SW 1271 (cell line): ENCODE data around the gene TDP2.

ENCODE experiments used
- DNase-seq, 2 experiments: peaks; one replicate each; lab custom pipeline; 2025; lab: John Stamatoyannopoulos, UW

TDP2 gene, protein sequence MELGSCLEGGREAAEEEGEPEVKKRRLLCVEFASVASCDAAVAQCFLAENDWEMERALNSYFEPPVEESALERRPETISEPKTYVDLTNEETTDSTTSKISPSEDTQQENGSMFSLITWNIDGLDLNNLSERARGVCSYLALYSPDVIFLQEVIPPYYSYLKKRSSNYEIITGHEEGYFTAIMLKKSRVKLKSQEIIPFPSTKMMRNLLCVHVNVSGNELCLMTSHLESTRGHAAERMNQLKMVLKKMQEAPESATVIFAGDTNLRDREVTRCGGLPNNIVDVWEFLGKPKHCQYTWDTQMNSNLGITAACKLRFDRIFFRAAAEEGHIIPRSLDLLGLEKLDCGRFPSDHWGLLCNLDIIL

DNA sequence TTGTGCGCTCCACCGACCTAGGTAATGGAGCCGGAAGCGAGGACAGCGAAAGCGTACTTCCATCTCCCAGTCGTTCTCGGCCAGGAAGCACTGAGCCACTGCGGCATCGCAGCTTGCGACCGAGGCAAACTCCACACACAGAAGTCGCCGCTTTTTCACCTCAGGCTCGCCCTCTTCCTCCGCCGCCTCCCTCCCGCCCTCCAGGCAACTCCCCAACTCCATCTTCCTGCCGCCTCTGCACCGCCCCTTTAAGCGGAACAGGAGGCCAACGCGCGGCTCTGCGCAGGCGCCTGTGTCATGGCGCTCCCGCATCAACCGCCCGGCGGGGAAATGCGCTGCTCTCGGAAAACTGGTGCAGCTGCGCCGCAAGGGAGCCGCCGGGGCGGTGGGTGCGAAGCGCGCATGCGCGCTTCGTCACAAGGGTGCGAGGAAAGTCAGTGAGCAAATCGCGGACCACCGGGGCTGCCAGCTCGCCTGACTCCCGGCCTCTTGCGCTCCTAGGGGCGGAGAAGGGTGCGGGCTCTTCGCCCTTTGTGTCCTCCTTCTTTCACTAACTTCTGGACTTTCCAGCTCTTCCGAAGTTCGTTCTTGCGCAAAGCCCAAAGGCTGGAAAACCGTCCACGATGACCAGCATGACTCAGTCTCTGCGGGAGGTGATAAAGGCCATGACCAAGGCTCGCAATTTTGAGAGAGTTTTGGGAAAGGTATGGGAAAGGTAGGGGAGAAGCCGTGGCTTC, at the start of gene TDP2, which contains the start of gene ACOT13:
Gene TDP2, minus strand, starts transcription at position 259 of the 737 bp plus-strand sequence. Its CDS starts 37 bp downstream, at position 222.
Gene ACOT13, plus strand, starts transcription at position 437 of the 737 bp plus-strand sequence. Its CDS starts 187 bp downstream, at position 624.
- peak; percentile 95 to 96 for DNase-seq

- no peak for DNase-seq
These were observed 44.0 kb upstream of the TDP2 start for GRCh38 chr6:24710519-24711303.

- no peak for DNase-seq
These were observed 42.5 kb upstream of the TDP2 start for GRCh38 chr6:24709014-24709711.

DNA sequence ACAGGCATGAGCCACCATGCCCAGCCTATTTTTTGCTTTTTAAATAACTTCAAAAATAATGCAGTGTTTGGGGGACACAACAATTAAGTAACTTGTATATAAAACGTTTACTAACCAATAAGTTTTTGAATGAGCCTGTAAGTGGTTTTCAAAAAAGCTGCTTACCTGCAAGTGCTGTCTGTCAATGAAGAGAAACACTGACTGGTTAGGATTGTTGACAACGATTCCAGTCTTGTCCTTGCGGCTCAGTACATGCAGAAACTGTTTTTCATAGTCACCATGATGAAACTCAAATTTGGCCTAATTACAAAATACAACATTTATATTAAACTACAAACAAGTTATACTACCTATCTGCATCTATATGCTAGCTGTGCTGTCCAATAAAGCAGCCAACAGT, 41.9 kb upstream of the TDP2 start:
- no peak for DNase-seq

DNA sequence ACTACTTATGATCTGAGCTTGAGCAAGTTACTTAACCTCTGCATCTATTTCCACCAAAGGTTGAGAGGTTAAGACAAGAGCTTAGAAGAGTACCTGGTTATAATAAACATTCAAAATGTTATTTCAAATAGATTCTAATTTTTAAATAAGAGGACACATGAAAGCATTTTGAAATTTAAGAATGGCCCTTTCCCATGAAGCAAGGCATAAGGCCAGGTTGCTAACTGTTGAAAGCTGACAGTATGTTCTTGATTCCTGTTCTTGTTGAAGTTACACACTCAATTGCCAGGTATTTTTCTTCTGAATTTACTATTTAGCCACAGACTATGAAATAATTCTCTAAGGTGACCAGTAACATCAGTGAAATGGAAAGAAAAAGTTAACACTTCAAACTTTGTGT, 37.8 kb upstream of the TDP2 start:
- DNase-seq, result no peak

GRCh38 chr6:24702720-24703282, 36.1 kb upstream of the TDP2 start:
- no peak for DNase-seq

GRCh38 chr6:24699521-24700359, 33.0 kb upstream of the TDP2 start:
- DNase-seq, result no peak

- DNase-seq, result no peak
These were observed 29.4 kb upstream of the TDP2 start for GRCh38 chr6:24696097-24696496.

DNA sequence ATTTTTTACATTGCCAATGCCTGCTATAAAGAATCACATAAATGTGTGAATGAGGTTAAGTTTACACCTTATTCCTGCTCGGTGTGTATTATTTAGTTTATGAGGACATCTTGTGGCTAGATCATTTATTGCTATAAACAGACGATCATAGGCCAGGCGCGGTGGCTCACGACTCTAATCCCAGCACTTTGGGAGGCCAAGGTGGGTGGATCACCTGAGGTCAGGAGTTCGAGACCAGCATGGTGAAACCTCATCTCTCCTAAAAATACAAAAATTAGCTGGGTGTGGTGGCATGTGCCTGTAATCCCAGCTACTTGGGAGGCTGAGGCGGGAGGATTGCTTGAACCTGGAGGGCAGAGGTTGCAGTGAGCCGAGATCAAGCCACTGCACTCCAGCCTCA, 28.9 kb upstream of the TDP2 start:
- peak in 1 of 2 experiments; percentile 69 for DNase-seq

- no peak for DNase-seq
These were observed 27.5 kb upstream of the TDP2 start for GRCh38 chr6:24694198-24694597.

DNA sequence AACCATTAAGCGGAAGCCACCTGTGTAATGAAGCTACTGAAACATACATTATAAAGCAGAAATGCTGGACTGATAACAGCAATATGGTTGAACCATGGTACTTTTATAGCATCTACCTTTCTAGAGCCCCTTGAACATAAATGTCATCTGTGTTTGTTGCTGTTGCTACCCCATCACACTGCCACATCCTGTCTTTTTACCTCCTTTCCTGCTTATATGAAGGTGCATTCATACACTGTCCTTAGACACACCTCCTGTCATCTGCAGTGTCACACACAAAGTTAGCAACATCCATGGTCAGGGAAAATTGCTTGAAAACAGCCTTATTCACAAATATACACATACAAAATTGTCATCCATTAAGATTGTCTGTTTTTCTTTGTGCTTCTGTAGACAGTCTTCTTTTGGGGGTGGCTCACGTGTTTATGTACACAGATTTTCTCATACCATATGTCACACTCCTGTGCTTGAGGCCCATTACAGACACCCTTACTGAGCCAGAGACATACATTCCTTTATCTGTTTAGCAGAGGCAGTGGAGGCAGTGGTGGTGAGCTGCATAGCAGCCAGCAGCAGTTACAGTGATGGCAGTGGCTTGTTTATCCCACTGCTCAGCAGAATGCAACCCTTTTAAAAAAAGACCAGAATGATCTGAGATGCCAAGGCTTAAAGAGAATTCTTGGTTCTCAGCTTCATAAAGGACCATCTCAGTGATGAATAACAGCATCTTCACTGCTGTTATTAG, 26.3 kb upstream of the TDP2 start:
- no peak for DNase-seq

GRCh38 chr6:24692415-24692814, 25.7 kb upstream of the TDP2 start:
- DNase-seq, result no peak

DNA sequence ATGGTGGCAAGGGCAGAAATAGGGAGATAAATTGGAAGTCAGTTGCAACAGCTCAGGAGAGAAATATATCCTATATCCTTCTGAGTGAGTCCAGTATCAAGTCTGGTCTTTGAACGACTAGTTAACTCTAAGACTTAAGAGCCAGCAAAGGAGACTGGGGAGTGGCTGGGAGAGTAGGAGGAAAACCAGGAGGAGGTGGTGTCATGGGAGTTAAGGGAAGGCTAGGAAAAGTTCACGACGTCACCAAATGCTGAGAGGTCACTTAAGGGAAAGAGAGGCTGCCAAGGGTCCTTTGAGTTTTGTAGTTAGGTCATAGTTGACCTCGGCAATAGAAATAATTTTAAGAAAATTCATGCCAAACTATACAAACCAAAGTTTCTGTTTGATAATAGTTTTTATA, 25.3 kb upstream of the TDP2 start:
- no peak for DNase-seq

- no peak for DNase-seq
These were observed 24.9 kb upstream of the TDP2 start for GRCh38 chr6:24691550-24691949.

- no peak for DNase-seq
These were observed 23.9 kb upstream of the TDP2 start for GRCh38 chr6:24690593-24690992.

DNA sequence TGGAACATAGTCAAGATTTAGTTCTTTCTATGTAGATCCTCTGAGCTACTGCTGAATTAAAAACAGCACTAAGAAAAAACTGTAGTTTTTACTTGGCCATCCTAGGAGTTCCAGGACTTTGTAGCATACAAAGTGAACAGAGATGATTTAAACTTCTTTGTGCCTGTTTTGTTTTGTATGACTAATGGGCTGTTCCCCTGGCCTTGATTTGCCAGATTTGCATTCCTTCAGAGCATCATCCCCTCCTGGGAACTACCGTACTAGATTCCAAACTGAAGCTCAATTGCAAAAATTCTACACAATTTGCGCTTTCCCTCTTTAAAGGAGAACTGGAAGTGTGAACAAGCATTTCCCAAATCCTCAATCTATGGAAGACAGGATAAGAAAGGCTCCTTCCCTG, 23.3 kb upstream of the TDP2 start:
- no peak for DNase-seq

DNA sequence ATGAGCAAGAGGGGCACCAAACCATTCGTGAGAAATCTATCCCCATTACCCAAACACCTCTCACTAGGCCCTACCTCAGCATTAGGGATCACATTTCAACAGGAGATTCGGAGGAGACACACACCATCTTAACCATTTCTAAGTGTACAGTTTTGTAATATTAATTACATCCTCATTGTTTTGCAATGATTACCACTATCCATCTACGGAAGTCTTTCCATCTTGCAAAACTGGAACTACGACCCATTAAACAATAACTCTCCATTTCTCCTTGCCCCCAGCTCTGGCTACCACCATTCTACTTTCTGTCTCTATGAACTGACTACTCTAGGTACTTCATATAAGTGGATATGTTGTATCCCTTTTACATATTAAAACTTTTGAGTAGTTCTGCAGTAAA, 20.2 kb upstream of the TDP2 start:
- no peak for DNase-seq

- no peak for DNase-seq
These were observed 19.7 kb upstream of the TDP2 start for GRCh38 chr6:24686408-24686807.

DNA sequence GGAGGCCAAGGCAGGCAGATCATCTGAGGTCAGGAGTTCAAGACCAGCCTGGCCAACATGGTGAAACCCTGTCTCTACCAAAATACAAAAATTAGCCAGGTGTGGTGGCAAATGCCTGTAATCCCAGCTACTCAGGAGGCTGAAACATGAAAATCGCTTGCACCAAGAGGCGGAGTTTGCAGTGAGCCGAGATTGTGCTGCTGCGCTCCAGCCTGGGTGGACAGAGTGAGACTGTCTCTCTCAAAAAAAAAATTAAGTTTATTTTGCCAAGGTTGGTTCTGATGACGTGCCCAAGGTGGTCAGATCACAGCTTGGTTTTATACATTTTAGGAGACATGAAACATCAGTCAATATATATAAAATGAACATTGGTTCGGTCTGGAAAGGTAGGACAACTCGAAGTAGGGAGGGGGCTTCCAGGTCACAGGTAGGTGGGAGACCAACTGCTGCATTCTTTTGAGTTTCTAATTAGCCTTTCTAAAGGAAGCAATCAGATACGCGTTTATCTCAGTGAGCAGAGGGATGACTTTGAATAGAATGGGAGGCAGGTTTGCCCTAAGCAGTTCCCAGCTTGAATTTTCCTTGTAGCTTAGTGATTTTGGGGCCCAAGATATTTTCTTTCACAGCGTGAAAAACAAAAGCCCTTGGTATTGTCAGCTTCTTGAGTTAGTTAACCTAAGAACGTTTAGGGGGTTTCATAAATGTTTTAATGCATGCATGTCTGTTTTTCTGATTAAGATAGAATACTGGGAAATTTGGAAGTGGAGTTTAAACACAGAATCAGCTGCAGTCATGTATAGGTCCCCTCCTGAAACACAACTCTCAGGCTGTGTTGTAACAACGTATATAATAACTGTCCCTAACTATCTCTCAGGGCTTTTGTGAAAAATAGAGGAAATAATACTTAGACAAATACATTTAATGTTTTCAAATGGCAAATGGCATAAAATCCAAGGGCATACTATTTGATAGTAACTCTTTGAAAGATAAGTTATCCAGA, 16.9 kb upstream of the TDP2 start:
- DNase-seq, result no peak
